HEK293 (cell line): Measurements from ENCODE around the gene BTD.

Source experiments
- IKZF3 ChIP-seq: fragments of 450-650 bp; IDR thresholded peaks from 2 replicates; pipeline ENCODE4 v1.5.0; 2018; ENCODE audit warnings: missing biosample characterization, mild to moderate bottlenecking, missing genetic modification characterization, moderate library complexity
- MEIS1 ChIP-seq: sonication (generic); formaldehyde crosslinking; IDR thresholded peaks from 2 replicates; pipeline ENCODE4 v1.8.1; 2022; ENCODE audit warnings: missing genetic modification reagents, mild to moderate bottlenecking, borderline replicate concordance
- SALL2 ChIP-seq: fragments of 450-650 bp; formaldehyde crosslinking; IDR thresholded peaks from 2 replicates; pipeline ENCODE4 v1.5.0; 2017; ENCODE audit warnings: missing biosample characterization, mild to moderate bottlenecking, missing genetic modification characterization, borderline replicate concordance
- TCF7L2 ChIP-seq: IDR thresholded peaks from 2 replicates; pipeline ENCODE4 v1.6.1; 2011; ENCODE audit warnings: low read depth, mild to moderate bottlenecking, inconsistent platforms, low read length, moderate library complexity, borderline replicate concordance
- ZFP37 ChIP-seq: fragments of 450-650 bp; formaldehyde crosslinking; IDR thresholded peaks from 2 replicates; pipeline ENCODE4 v1.5.1; 2016; ENCODE audit warnings: missing biosample characterization, missing genetic modification characterization
- ZNF24 ChIP-seq: fragments of 450-650 bp; formaldehyde crosslinking; IDR thresholded peaks from 2 replicates; pipeline ENCODE4 v1.5.1; 2016; ENCODE audit warnings: missing biosample characterization, missing genetic modification characterization
- ZNF843 ChIP-seq: fragments of 450-650 bp; formaldehyde crosslinking; IDR thresholded peaks from 2 replicates; pipeline ENCODE4 v1.5.1; 2016; ENCODE audit warnings: missing biosample characterization, missing genetic modification characterization
- TF ChIP-seq, protein P1 (sequence below): fragments of 450-650 bp; formaldehyde crosslinking; IDR thresholded peaks from 2 replicates; pipeline ENCODE4 v1.5.1; 2016; ENCODE audit warnings: missing biosample characterization, missing genetic modification characterization

DNA sequence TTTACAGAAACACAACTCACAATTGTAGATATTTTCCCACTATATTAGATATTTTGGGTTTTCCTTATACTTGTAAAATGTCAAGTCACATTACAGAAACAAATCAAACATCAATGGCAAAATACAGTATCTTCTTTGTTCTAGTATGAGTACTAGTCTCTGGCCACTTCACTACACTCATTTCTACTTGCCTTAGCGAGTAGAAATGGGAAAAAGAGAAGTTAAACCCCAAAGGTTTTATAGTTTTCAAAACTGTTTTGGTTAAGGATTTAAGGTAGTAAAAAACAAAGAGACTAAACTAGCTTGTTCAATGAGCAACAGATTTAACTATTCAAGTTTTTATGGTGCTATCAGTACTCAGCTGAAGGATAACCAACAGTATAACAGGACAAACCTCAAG, 81.7 kb downstream of the BTD start:
- TF ChIP-seq ZFP37 (tag by site-specific recombination) = no peak
- TF ChIP-seq, protein P1, sequence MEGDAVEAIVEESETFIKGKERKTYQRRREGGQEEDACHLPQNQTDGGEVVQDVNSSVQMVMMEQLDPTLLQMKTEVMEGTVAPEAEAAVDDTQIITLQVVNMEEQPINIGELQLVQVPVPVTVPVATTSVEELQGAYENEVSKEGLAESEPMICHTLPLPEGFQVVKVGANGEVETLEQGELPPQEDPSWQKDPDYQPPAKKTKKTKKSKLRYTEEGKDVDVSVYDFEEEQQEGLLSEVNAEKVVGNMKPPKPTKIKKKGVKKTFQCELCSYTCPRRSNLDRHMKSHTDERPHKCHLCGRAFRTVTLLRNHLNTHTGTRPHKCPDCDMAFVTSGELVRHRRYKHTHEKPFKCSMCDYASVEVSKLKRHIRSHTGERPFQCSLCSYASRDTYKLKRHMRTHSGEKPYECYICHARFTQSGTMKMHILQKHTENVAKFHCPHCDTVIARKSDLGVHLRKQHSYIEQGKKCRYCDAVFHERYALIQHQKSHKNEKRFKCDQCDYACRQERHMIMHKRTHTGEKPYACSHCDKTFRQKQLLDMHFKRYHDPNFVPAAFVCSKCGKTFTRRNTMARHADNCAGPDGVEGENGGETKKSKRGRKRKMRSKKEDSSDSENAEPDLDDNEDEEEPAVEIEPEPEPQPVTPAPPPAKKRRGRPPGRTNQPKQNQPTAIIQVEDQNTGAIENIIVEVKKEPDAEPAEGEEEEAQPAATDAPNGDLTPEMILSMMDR (tag by site-specific recombination) = no peak
- TF ChIP-seq ZNF24 (tag by site-specific recombination) = no peak
- TF ChIP-seq ZNF843 (tag by site-specific recombination) = no peak
- TF ChIP-seq MEIS1 = no peak
- TF ChIP-seq IKZF3 (tag by site-specific recombination) = no peak
- TF ChIP-seq SALL2 (tag by site-specific recombination) = no peak
- TF ChIP-seq TCF7L2 = no peak
